GM23338 (cell line): ENCODE measurements around the gene GLRA1. TPM values are rescaled to one million over a fixed set of nuclear protein-coding genes. Genes with fewer than 3 reads are reported as not detected.

Experiments
- ATAC-seq: fragments of 200-7000 bp; cut with Tn5 transposase; 3 replicates; pipeline ENCODE4 v1.9.1; 2020
- DNase-seq: peaks from one replicate; pipeline ENCODE4 v3.0.0-alpha.2; 2015; ENCODE audit warnings: low spot score
- H2AFZ ChIP-seq: fragments of 200-600 bp; sonication (generic); 2 replicates; pipeline ENCODE4 v1.8.0; 2016; ENCODE audit warnings: antibody characterized with exemption, mild to moderate bottlenecking, moderate library complexity
- H3F3A ChIP-seq: fragments of 200-600 bp; sonication (generic); replicated peaks from 2 replicates; pipeline ENCODE4 v1.8.0; 2017; ENCODE audit warnings: antibody characterized with exemption, mixed run types, low read depth
- H3K27ac ChIP-seq: fragments of 200-600 bp; sonication (generic); 2 replicates; pipeline ENCODE4 v1.6.1; 2016; ENCODE audit warnings: low read depth
- H3K27me3 ChIP-seq: fragments of 200-600 bp; sonication (generic); 2 replicates; pipeline ENCODE4 v1.8.0; 2016; ENCODE audit warnings: mild to moderate bottlenecking, mixed run types, moderate library complexity; ENCODE audit not compliant: insufficient read depth
- H3K36me3 ChIP-seq: fragments of 200-600 bp; sonication (generic); 2 replicates; pipeline ENCODE4 v1.8.0; 2016; ENCODE audit warnings: mild to moderate bottlenecking; ENCODE audit not compliant: insufficient read depth
- H3K4me1 ChIP-seq: fragments of 200-600 bp; sonication (generic); 2 replicates; pipeline ENCODE4 v1.8.0; 2016; ENCODE audit warnings: mild to moderate bottlenecking, moderate library complexity; ENCODE audit not compliant: insufficient read depth
- H3K4me2 ChIP-seq: fragments of 200-600 bp; sonication (generic); 2 replicates; pipeline ENCODE4 v1.7.1; 2017; ENCODE audit warnings: mixed run types
- H3K4me3 ChIP-seq: fragments of 200-600 bp; sonication (generic); 2 replicates; pipeline ENCODE4 v1.6.1; 2016; ENCODE audit warnings: mixed run types
- H3K79me2 ChIP-seq: fragments of 200-600 bp; sonication (generic); replicated peaks from 2 replicates; pipeline ENCODE4 v1.8.0; 2017; ENCODE audit warnings: mild to moderate bottlenecking; ENCODE audit not compliant: insufficient read depth
- H3K9me2 ChIP-seq: fragments of 200-600 bp; sonication (generic); 2 replicates; pipeline ENCODE4 v1.8.0; 2017; ENCODE audit not compliant: insufficient read depth
- H4K20me1 ChIP-seq: fragments of 200-600 bp; sonication (generic); replicated peaks from 2 replicates; pipeline ENCODE4 v1.8.0; 2017; ENCODE audit warnings: mild to moderate bottlenecking; ENCODE audit not compliant: insufficient read depth
- H3K27ac Mint-ChIP-seq: 2 replicates; pipeline ENCODE4 v1.8.0; 2020; ENCODE audit warnings: inconsistent platforms, mild to moderate bottlenecking, moderate library complexity, mixed read lengths
- H3K27me3 Mint-ChIP-seq: 3 replicates; pipeline ENCODE4 v1.8.0; 2022; ENCODE audit warnings: low read depth, mild to moderate bottlenecking, moderate library complexity, mixed read lengths, inconsistent platforms; ENCODE audit not compliant: insufficient read depth, poor library complexity
- H3K36me3 Mint-ChIP-seq: 3 replicates; pipeline ENCODE4 v1.8.0; 2021; ENCODE audit warnings: low read depth, mild to moderate bottlenecking, inconsistent platforms, moderate library complexity, mixed read lengths
- H3K4me1 Mint-ChIP-seq: 3 replicates; pipeline ENCODE4 v1.8.0; 2020; ENCODE audit warnings: mild to moderate bottlenecking, inconsistent platforms, mixed read lengths
- H3K4me3 Mint-ChIP-seq: 3 replicates; pipeline ENCODE4 v1.8.0; 2021; ENCODE audit warnings: moderate library complexity, mild to moderate bottlenecking, inconsistent platforms, mixed read lengths
- H3K9me3 Mint-ChIP-seq: 3 replicates; pipeline ENCODE4 v1.8.0; 2020; ENCODE audit warnings: moderate library complexity, mild to moderate bottlenecking, inconsistent platforms, mixed read lengths
- CREB1 ChIP-seq: fragments of 250-450 bp; sonication (Bioruptor Pico); IDR thresholded peaks from 2 replicates; pipeline ENCODE4 v1.5.0; 2020; ENCODE audit warnings: low read depth, mild to moderate bottlenecking, moderate library complexity
- CTCF ChIP-seq, 2 experiments: fragments of 200-600 bp in 1 of 2; sonication (generic) in 1 of 2; conservative IDR thresholded peaks; 2 replicates each; pipeline versions ENCODE4 v1.5.1 to v1.6.1; 2016 to 2017; ENCODE audit warnings: antibody characterized with exemption in 2 of 2, low read depth in 2 of 2, mild to moderate bottlenecking in 2 of 2, moderate library complexity in 1 of 2
- ETS1 ChIP-seq: IDR thresholded peaks from 2 replicates; pipeline ENCODE4 v1.6.1; 2016; ENCODE audit warnings: antibody characterized with exemption
- EZH2 ChIP-seq: fragments of 200-600 bp; sonication (generic); IDR thresholded peaks from one replicate; pipeline ENCODE4 v1.8.0; 2017; ENCODE audit warnings: antibody characterized with exemption, mild to moderate bottlenecking, low read depth; ENCODE audit not compliant: unreplicated experiment
- EZH2phosphoT487 ChIP-seq: fragments of 200-600 bp; sonication (generic); IDR thresholded peaks from one replicate; pipeline ENCODE4 v1.8.1; 2018; ENCODE audit warnings: antibody characterized with exemption; ENCODE audit not compliant: unreplicated experiment
- JUNB ChIP-seq: IDR thresholded peaks from one replicate; pipeline ENCODE4 v1.6.1; 2016; ENCODE audit warnings: antibody characterized with exemption; ENCODE audit not compliant: unreplicated experiment
- NANOG ChIP-seq: IDR thresholded peaks from 2 replicates; pipeline ENCODE4 v1.6.1; 2016; ENCODE audit warnings: antibody characterized with exemption, borderline replicate concordance
- POLR2AphosphoS5 ChIP-seq: IDR thresholded peaks from 2 replicates; pipeline ENCODE4 v1.6.1; 2016; ENCODE audit warnings: antibody characterized with exemption, low read depth
- REST ChIP-seq: IDR thresholded peaks from one replicate; pipeline ENCODE4 v1.6.1; 2018; ENCODE audit warnings: antibody characterized with exemption; ENCODE audit not compliant: unreplicated experiment
- STAT1 ChIP-seq: IDR thresholded peaks from one replicate; pipeline ENCODE4 v1.6.1; 2016; ENCODE audit warnings: antibody characterized with exemption; ENCODE audit not compliant: unreplicated experiment
- ZNF114 ChIP-seq: fragments of 250-450 bp; sonication (Bioruptor Pico); IDR thresholded peaks from 2 replicates; pipeline ENCODE4 v1.5.0; 2020; ENCODE audit warnings: mild to moderate bottlenecking, moderate library complexity
- ZNF331 ChIP-seq: fragments of 250-450 bp; sonication (Bioruptor Pico); IDR thresholded peaks from 2 replicates; pipeline ENCODE4 v1.5.0; 2020; ENCODE audit warnings: low read depth, mild to moderate bottlenecking, moderate library complexity
- polyA plus RNA-seq: library from polyadenylated mRNA; unstranded; fragments of >200 nt; fragmentation: Nextera tagmentation; extraction: Ambion mirVana; gene quantifications from 2 replicates; pipeline ENCODE4 v1.2.1, GENCODE V29; 2016
- total RNA-seq: library from RNA; depleted of rRNA; stranded (reverse); fragments of >200 nt; shearing (Covaris generic); gene quantifications from 2 replicates; pipeline ENCODE4 v1.2.3, GENCODE V29; 2014

The GLRA1 gene
- total and polyA plus RNA-seq, 2 experiments from 2014 or later: not detected

GRCh38 chr5:151869843-151870242 is 54.8 kb downstream of the GLRA1 start (continued):
- TF ChIP-seq REST: no peak
- no peak for TF ChIP-seq ETS1

- Histone ChIP-seq H3K9me2 (0 out of 2 replicates have a peak, but pooled peaks cover 7% of the 10 kb centered on the region), H3K4me1 (no peaks in the 10 kb centered on the region), H2AFZ (no peak overlapping the region), H4K20me1 (no peaks in the 10 kb centered on the region), H3F3A (no peaks in the 10 kb centered on the region), H3K79me2 (no peaks in the 10 kb centered on the region), H3K36me3 (no peaks in the 10 kb centered on the region), H3K4me2 (no peak overlapping the region), H3K4me3 (no peak overlapping the region), H3K27me3 (no peaks in the 10 kb centered on the region), H3K27ac (no peak overlapping the region)
- Mint-ChIP-seq H3K4me3 (no peak overlapping the region), H3K27ac (no peak overlapping the region), H3K4me1 (no peaks in the 10 kb centered on the region), H3K9me3 (no peaks in the 10 kb centered on the region; the same call in 2 of the 3 replicates), H3K36me3 (no peaks in the 10 kb centered on the region), H3K27me3 (no peaks in the 10 kb centered on the region)
- no peak for DNase-seq
- no peak for ATAC-seq
- TF ChIP-seq EZH2phosphoT487 (no peak), NANOG (no peak), ZNF331 (CRISPR knock-in tag) (no peak), CTCF (conservative IDR thresholded peaks at IDR 0.05; ENCODE audit: low read depth in 2 of 2) (no peak), POLR2AphosphoS5 (no peak), ETS1 (no peak), ZNF114 (CRISPR knock-in tag) (no peak), STAT1 (no peak), EZH2 (no peak), REST (no peak), JUNB (no peak), CREB1 (no peak)
Observed at GRCh38 chr5:151868451-151868850, 56.2 kb downstream of the GLRA1 start.
